ENCODE measurements around the gene CLDN1.
"Not testable (repeated sequence)": the region's sequence is repeated elsewhere in the genome, so short reads cannot be mapped to it uniquely, and the experiment has no call there.

The CLDN1 gene

DNA sequence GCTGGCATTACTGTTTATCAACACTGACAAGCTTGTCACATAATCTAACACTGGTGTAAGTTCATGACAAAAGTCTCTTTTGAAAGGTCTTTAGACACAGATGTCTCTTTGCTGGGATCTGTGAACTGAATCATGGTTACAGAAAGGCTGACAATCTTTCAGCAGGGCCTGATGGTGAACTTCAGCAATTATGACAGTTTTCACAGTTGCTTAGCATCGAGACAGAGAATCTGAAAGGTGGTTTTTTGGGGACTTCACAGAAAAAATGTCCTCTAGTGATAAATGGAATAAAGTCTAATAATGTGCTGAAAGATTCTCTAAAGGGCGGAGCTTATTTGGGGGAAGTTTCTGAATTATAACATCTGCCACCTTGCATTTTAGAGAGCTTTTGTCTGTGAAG is 32.3 kb downstream of the CLDN1 start:
- DNase-seq, result no peak

DNA sequence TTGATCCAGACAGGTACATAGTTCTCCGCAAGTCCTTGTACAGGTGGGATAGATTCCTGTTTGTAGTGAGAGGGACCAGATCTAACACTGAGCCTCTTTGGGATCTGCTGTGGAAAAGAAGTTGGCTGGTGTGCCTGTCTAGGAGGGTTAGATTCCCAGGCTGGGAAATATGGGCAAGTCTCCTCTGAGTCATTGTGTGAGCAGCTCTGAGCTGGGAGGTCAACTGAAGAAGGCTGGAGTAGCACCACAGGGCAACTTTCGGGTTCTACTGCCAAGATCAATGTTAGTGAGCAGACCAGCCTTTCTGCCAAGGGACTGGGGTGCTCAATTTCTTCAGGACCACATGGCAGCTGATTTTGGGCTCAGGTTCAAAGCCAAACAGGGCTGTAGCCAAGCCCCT is 33.4 kb downstream of the CLDN1 start:
- DNase-seq, result no peak

DNA sequence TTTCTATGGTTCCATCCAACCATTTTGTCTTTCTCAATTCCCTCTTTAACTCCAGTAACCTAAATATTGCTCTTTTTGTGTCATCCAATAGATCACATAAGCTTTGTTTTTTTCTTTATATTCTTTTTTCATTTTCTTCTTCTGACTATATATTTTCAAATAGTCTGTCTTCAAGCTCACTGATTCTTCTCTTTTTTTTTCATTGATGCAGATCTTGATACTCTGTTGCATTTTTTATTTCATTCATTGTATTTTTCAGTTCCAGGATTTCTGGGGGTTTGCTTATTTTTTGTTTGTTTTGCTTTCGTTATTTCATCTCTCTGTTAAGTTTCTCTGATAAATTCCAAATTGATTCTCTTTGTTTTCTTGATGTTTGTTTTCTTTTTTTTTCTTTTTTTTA is 36.2 kb downstream of the CLDN1 start:
- no peak for DNase-seq

DNA sequence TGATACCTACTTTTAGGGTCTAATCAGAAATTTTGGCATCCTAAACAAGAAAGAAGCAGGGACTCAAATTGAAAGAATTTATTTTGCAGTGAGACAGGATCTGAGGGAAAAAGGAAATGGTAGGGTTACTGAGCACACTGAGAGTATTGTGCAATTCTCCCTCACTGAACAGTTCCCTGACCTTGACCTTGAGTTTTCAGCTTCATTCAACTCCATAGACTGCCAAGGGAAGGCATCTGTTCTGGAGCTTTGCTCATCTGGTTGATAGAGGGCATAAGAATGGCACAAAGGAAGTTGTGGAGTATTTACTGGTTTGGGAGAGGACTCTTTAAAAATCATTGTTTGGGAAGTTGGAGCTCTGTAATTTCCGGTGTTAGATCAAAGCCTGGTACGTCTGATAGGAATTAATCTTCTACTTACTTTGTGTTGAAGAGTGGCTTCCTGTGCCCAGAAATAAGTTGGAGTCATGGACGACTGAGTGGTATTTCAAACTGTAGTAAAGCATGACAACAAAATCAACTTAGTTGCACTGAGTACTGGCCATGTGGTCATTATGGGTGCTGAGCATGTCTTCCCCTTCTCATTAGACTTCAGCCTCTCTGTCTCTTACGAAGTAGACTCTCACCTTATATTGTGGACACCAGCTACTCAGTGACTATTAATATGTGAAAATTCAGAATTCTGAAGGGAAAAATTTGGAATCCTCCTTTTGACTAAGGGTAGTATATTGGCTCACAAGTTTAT is 40.8 kb downstream of the CLDN1 start:
- DNase-seq, result no peak

DNA sequence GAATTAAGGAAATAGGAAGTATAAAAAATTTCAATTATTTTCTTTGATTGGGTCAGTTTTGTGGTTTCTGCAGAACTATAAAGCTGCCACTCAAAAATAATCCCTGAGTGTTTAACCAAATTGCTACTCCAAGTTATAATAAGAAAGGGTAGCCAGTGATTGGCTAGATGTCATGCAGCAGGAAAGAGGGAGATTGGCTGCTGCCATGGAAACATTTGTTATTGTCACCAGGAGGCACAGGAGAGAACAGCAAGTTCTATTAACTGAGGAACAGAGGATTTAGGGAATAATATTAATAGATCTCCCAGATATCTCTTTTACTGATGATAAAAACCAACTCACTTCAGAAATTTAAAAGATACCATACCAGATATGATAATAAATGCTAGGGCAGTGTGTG is 42.6 kb downstream of the CLDN1 start:
- no peak for DNase-seq

DNA sequence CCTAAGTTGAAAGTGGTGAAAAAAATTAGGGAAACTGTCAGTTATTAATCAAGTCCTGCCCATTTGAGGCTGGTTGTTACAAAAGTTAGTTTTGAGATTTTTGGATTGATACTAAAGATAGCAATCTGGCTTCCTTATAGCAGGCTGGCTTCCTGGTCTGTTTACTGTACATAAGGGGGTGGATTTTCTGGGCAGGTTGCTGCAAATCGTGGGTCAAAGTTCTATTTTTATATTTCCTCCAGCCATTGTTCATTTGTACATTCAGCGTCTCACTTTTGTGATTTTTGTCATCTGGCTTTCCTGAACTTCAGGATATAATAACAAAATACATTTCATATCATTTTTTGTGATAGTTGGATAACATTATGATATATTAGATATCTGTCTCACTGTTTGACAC is 49.5 kb downstream of the CLDN1 start:
- no peak for DNase-seq

DNA sequence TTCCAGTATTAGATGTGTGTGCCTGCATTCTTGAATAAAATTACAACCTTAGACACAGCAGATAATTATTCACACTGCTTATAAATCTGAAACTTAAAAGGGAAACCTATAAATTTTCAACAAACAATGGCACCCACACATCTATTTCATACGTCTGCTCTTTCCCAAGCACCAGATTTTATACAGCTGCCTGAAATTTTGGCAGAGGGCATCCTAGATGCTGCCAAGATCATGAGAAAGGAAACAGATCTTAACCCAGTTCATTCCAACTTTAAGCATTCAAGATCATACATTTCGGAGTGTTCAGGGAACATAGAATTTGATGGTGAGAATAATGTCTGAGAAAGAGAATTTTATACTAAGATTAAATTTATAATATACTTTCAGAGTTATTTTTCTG is 53.1 kb downstream of the CLDN1 start:
- DNase-seq, result no peak

DNA sequence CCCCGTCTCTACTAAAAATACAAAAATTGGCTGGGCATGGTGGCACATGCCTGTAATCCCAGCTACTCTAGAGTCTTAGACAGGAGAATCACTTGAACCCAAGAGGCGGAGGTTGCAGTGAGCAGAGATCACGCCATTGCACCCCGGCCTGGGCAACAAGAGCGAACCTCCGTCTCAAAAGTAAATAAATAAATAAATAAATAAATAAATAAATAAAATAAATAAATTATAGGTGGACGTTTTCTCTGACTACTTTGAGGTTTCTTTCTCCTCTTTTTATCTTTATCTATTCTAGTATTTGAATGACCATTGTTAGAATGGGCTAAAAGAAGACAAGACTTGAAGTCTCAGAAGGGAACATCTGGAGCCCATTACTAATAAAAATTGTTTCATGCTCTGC is 54.8 kb downstream of the CLDN1 start:
- DNase-seq, result not testable (repeated sequence)

DNA sequence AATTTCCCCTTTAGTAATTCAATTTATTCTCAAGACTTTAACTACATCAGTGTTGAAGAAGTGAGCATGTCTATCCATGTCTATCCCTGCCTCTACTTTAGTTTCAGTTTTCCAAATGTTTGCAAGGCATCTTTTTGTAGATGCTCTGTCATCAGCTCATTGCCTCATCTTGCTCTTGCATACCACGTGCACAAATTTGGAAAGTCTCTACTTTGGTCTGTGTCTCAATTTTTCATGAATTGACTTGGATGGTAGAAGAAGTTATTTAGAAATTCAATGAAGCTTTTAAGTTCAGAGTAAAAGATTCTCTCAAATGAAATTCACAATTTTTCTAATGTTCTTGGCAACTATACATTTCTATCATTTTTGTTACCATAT is 55.3 kb downstream of the CLDN1 start:
- no peak for DNase-seq

DNA sequence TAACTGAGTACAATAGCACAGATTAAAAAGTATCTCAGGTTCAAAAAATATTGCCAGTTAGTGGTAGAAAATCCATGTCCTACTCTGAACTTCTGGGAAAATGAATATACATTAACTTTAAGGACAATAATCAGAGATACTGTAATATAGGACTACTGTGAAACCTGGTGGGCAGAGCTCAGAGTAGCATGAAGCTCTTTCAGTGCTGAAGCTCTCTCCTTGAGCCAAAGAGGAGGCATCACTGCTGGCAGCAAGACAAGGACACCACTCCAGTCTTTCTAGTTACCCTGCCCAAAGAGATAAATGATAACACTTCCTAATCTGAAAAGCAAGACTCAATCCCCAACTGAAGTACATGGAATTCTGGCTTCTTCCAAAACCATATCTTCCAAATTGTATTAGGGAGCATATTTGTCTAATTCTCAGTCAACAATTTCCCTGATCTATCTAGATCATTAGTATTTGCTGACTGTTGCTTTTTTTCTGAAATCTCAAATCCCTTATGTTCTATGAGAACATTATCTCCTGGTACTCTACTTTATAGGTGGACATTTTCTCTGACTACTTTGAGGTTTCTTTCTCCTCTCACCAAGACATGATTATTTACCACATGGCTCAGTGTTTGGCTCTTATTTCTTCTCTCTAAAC is 55.9 kb downstream of the CLDN1 start:
- no peak for DNase-seq

DNA sequence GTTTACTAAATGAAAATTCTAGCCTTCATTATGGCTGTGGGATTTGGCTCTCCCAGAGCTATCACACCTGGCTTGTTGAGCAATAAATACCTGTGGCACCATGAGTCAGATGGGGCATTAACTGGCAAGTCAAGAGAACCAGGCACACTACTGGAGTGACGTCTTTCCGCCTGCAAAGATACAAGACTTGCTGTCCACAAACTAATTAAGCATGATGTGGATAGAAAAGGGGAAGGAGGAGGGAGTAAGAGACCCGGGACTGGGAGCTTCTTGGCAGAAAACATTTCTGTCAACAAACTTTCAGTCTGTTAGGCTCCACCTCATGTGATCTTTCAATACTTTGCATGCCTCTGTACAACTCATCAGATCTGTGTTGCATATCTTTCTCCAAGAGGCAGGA is 56.5 kb downstream of the CLDN1 start:
- no peak for DNase-seq

DNA sequence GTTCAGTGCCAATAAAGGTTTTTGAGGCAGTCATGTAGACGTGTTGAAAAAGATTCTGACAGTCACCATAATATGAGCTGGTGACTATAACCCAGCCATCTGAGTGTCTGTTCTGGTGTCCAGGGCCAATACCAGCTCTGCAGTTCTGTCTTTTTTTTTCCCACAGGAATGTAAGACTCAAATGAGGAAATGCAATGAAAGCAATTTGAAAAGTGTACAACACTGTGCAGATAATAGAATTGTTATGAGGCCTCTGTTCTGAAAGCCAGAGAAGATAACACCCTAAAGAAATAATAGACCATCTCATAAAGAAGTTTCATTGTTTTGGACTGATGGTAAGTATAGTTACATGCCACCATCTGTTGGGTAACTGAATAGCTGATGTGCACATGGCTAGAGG is 57.1 kb downstream of the CLDN1 start:
- no peak for DNase-seq

DNA sequence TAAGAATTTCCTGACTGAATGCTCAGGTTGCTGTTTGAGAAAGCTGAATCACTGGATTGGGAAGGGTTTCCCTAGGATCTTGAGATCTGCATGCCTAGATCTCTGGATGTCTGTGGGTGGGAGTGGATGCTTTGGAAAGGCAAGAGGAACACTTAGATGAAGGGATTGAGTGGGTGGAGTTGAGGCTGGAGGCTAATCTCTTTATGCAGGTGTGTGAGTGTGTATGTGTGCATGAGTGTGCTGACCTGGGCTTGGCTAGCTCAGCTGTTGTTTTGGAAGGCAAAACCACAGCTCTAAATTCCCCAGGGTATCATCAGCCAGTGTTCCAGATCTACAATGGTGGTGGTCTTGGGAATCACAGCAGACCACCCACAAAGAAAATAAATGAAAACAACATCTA is 60.5 kb downstream of the CLDN1 start:
- DNase-seq, result no peak

DNA sequence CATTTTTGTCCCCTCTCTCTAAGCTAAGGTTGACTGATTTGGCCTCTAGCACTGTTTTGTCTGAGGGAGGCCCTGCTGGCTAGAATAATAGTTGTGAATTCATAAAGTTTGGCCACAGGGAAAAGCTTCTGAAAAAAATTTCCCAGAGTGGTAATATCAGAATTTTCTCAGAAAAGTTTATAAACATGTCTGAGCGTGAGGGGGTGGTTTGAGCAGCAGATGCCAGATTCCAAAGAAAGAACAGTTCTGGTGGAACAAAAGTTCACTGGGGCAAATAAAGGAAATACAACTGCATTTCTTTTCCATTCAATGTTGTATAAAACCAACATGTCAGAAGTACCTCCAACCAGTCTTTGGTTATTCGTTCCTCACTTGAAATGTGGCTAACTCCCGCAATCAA is 61.2 kb downstream of the CLDN1 start:
- no peak for DNase-seq

DNA sequence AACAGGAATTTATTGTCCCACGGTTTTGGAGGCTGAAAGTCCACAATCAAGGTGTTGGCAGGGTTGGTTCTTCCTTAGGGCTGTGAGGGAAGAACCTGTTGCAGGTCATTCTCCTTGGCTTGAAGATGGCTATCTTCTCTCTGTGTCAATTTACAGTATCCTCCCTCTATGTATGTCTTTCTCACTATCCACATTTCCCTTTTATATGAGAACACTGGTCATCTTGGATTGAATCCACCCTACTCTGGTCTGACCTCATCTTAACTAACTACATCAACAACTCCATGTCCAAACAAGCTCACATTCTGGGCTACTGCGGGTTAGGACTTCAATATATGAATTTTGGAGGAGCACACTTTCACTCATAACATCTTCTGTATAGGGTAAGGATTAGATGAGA is 61.9 kb downstream of the CLDN1 start:
- DNase-seq, result no peak

DNA sequence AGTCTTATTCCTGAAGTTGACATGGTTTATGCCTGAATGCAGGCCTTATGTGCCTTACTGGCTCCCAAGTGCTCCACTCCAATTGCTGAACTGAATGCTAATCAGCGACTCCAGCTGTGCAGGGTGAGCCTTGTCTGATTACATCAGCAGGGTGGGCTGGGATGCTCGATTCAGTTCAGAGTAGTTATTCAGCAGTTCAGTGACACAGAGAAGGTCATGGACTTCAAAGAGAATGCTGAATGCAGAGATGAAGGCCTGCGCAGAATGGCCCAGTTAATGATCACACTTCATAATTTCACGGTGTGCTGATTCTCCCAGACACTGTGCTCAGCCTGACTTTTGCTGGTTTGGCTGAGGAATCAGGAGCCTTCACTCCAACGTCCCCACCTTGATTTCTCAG is 63.6 kb downstream of the CLDN1 start:
- DNase-seq, result no peak
